ENCODE data around the gene SLIT1.

The SLIT1 gene

GRCh38 chr10:96951954-96952353 lies 233.8 kb downstream of the SLIT1 start:
- peaks cover 57% of the 10 kb centered on the region for H3K36me3 ChIP-seq
- H3K27me3 ChIP-seq: no peaks in the 10 kb centered on the region
- no peaks in the 10 kb centered on the region for H3K4me1 ChIP-seq (ENCODE audit: control insufficient read depth in 1 of 2, insufficient read depth in 1 of 2, low read depth in 1 of 2, low read length in 1 of 2)
- no peak for TF ChIP-seq CTCF (IDR thresholded peaks at IDR 0.05)
- H3K9me3 ChIP-seq: no peaks in the 10 kb centered on the region
- no peak overlapping the region for H3K4me3 ChIP-seq (ENCODE audit: low read depth in 1 of 2, low read length in 1 of 2)
- no peak overlapping the region for H3K27ac ChIP-seq

GRCh38 chr10:96949039-96949683 lies 236.6 kb downstream of the SLIT1 start:
- no peak overlapping the region for H3K27ac ChIP-seq
- H3K27me3 ChIP-seq: no peaks in the 10 kb centered on the region
- H3K9me3 ChIP-seq: no peaks in the 10 kb centered on the region
- no peaks in the 10 kb centered on the region for H3K4me1 ChIP-seq (ENCODE audit: control insufficient read depth in 1 of 2, insufficient read depth in 1 of 2, low read depth in 1 of 2, low read length in 1 of 2)
- peaks cover 40% of the 10 kb centered on the region for H3K36me3 ChIP-seq
- H3K4me3 ChIP-seq (ENCODE audit: low read depth in 1 of 2, low read length in 1 of 2): no peak overlapping the region
- TF ChIP-seq CTCF (IDR thresholded peaks at IDR 0.05): no peak
